ENCODE measurements around the gene ASTN2. TPM values are rescaled to one million over a fixed set of nuclear protein-coding genes. Genes with fewer than 3 reads are reported as not detected.

ASTN2 gene
- polyA plus RNA-seq, 1 experiment, result 6.6 TPM

GRCh38 chr9:116484492-116485061, 930.3 kb downstream of the ASTN2 start:
- Histone ChIP-seq H3K9me3 (ENCODE audit: control insufficient read depth, insufficient read depth, low read length) (no peaks in the 10 kb centered on the region), H3K27me3 (ENCODE audit: control insufficient read depth, insufficient read depth, low read length) (no peaks in the 10 kb centered on the region), H3K27ac (ENCODE audit: low read depth, low read length) (no peak overlapping the region), H3K4me3 (ENCODE audit: low read depth, low read length) (no peak overlapping the region)
- POLR2A ChIA-PET, result no interaction called here
- TF ChIP-seq CTCF (IDR thresholded peaks at IDR 0.05; ENCODE audit: low read depth, low read length), result no peak
- CTCF ChIA-PET, result no interaction called here
- DNase-seq (ENCODE audit: low read depth, low spot score), result no peak

- ChIA-PET POLR2A (no interaction called here), CTCF (no interaction called here)
- Histone ChIP-seq H3K4me3 (ENCODE audit: low read depth, low read length) (no peak overlapping the region), H3K27ac (ENCODE audit: low read depth, low read length) (no peak overlapping the region), H3K27me3 (ENCODE audit: control insufficient read depth, insufficient read depth, low read length) (no peaks in the 10 kb centered on the region), H3K9me3 (ENCODE audit: control insufficient read depth, insufficient read depth, low read length) (no peaks in the 10 kb centered on the region)
- TF ChIP-seq CTCF (IDR thresholded peaks at IDR 0.05; ENCODE audit: low read depth, low read length), result no peak
- no peak for DNase-seq (ENCODE audit: low read depth, low spot score)
Measured at GRCh38 chr9:116483622-116484491, 931.0 kb downstream of the ASTN2 start.

- Histone ChIP-seq H3K27me3 (ENCODE audit: control insufficient read depth, insufficient read depth, low read length) (no peaks in the 10 kb centered on the region), H3K4me3 (ENCODE audit: low read depth, low read length) (no peak overlapping the region), H3K9me3 (ENCODE audit: control insufficient read depth, insufficient read depth, low read length) (no peaks in the 10 kb centered on the region), H3K27ac (ENCODE audit: low read depth, low read length) (no peak overlapping the region)
- no peak for DNase-seq (ENCODE audit: low read depth, low spot score)
- ChIA-PET CTCF (no interaction called here), POLR2A (no interaction called here)
- TF ChIP-seq CTCF (IDR thresholded peaks at IDR 0.05; ENCODE audit: low read depth, low read length), result no peak
Measured at GRCh38 chr9:116482740-116483139, 932.1 kb downstream of the ASTN2 start.

GRCh38 chr9:116480700-116481099, 934.2 kb downstream of the ASTN2 start:
- ChIA-PET CTCF (no interaction called here), POLR2A (no interaction called here)
- Histone ChIP-seq H3K27me3 (ENCODE audit: control insufficient read depth, insufficient read depth, low read length) (no peaks in the 10 kb centered on the region), H3K27ac (ENCODE audit: low read depth, low read length) (no peak overlapping the region), H3K9me3 (ENCODE audit: control insufficient read depth, insufficient read depth, low read length) (no peaks in the 10 kb centered on the region), H3K4me3 (ENCODE audit: low read depth, low read length) (no peak overlapping the region)
- DNase-seq (ENCODE audit: low read depth, low spot score), result no peak
- TF ChIP-seq CTCF (IDR thresholded peaks at IDR 0.05; ENCODE audit: low read depth, low read length), result no peak

GRCh38 chr9:116479967-116480366, 934.9 kb downstream of the ASTN2 start:
- no peak overlapping the region for H3K27ac ChIP-seq (ENCODE audit: low read depth, low read length)
- H3K27me3 ChIP-seq (ENCODE audit: control insufficient read depth, insufficient read depth, low read length), result no peaks in the 10 kb centered on the region
- TF ChIP-seq CTCF (IDR thresholded peaks at IDR 0.05; ENCODE audit: low read depth, low read length), result no peak
- CTCF ChIA-PET, result no interaction called here
- DNase-seq (ENCODE audit: low read depth, low spot score), result no peak
- H3K9me3 ChIP-seq (ENCODE audit: control insufficient read depth, insufficient read depth, low read length), result no peaks in the 10 kb centered on the region
- no peak overlapping the region for H3K4me3 ChIP-seq (ENCODE audit: low read depth, low read length)
- POLR2A ChIA-PET, result no interaction called here

All from AG04450 (cell line).